GM12873 (cell line): Measurements from ENCODE around the gene RSPH9.

Experiments used
- TF ChIP-seq, protein P1 (sequence below): IDR thresholded peaks from 2 replicates; pipeline ENCODE4 v1.5.1; 2012; ENCODE audit warnings: low read depth, mild to moderate bottlenecking, moderate library complexity, low read length, control low read depth; ENCODE audit not compliant: insufficient read depth; ENCODE audit errors: missing control alignments

Gene RSPH9, protein sequence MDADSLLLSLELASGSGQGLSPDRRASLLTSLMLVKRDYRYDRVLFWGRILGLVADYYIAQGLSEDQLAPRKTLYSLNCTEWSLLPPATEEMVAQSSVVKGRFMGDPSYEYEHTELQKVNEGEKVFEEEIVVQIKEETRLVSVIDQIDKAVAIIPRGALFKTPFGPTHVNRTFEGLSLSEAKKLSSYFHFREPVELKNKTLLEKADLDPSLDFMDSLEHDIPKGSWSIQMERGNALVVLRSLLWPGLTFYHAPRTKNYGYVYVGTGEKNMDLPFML

GRCh38 chr6:43644940-43645612 is at the start of gene RSPH9:
Gene RSPH9 (plus strand): TSS chr6:43645036. CDS start chr6:43645099, 63 bp downstream.
- TF ChIP-seq, protein P1, sequence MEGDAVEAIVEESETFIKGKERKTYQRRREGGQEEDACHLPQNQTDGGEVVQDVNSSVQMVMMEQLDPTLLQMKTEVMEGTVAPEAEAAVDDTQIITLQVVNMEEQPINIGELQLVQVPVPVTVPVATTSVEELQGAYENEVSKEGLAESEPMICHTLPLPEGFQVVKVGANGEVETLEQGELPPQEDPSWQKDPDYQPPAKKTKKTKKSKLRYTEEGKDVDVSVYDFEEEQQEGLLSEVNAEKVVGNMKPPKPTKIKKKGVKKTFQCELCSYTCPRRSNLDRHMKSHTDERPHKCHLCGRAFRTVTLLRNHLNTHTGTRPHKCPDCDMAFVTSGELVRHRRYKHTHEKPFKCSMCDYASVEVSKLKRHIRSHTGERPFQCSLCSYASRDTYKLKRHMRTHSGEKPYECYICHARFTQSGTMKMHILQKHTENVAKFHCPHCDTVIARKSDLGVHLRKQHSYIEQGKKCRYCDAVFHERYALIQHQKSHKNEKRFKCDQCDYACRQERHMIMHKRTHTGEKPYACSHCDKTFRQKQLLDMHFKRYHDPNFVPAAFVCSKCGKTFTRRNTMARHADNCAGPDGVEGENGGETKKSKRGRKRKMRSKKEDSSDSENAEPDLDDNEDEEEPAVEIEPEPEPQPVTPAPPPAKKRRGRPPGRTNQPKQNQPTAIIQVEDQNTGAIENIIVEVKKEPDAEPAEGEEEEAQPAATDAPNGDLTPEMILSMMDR, result no peak

DNA sequence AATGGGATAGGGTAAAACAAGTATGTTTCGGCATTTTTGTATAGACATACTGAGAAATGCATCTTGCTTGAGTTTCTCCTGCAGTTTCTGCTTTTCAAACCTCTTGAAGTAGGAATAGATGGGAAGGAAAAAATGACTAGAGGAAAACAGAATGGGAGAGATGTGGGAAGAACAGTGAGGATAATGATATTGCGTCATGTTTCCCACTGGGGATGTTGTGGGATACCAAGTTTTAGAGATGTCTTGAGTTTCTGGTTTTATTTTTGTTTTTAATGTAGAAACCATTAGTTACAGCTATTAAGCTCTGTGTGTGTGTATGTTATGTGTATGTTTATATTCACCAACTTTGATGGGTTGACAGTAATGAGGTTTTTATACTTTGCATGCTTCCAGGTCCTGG is 44.2 kb upstream of the RSPH9 start:
- TF ChIP-seq, protein P1, result no peak

DNA sequence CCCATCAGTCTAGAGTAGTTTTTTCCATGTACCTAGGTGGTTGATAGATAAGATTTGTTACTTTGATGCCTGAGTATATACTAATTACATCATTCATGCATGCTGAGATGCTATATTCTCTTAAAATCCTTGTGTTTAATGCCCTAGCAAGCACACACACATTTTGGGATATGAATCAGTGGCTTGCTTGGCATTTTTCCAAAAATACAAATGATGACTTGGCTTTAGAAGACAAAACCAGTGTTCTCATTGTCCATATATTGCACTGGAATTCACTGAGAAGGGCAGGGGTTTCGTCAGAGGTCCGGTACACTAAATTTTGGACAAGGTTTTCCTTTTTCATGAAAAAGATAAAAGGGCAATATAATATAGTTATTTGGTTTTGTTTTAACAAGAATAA is 40.7 kb upstream of the RSPH9 start:
- TF ChIP-seq, protein P1, result no peak

DNA sequence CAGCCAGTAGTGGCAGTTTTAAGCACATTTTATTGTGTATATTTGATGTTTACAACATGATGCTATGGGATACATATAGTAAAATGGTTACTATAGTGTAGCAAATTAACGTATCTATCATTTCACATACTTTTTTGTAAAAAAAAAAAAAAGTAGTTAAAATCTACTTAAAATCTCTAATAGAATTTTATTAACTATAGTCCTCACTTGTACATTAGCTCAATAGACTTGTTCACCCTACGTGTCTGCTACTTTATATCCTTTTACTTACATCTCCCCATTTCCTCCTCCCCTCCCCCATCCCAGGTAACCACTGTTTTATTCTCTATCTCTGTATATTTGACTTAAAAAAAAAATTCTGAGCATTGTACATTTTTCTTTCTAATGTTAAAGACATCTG is 38.8 kb upstream of the RSPH9 start:
- TF ChIP-seq, protein P1, result no peak

DNA sequence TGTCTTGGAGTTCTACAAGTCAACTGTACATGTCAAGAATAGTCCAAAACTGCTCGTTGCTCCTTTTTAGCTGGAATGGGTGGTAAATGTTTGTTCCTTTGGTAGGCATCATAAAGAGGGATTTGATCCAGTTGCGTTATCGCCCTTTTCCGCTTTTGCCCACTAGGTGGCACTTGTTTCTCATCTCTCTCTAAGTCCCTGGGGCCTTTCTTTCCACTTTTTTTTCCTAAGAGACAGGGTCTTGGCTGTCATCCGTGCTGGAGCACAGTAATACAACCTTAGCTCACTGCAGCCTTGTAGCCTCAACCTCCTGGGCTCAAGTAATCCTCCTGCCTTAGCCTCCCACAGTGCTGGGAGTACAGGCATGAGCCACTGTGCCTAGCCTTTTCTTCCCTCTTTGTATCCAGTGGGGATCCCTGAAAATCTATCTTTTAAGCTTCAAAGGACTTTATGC is 36.5 kb upstream of the RSPH9 start:
- TF ChIP-seq, protein P1, result peak; percentile 93

DNA sequence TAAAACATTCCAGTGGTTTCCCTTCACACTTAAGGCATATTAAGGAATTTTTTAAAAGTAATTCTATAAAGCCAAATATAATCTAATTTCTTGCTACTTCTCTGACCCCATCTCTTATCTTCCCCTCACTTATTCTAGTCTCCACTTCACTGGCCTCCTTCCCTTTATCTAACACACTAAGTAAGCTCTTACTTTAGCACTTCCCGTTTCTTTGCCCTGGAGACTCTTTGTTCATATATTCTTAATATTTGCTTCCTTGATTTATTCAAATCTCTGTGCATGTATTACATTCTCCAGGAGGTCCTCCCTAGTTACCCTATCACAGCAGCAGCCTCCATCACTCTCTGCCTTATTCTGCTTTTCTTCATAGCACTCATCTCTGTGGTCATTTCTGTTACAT is 36.0 kb upstream of the RSPH9 start:
- TF ChIP-seq, protein P1, result no peak

DNA sequence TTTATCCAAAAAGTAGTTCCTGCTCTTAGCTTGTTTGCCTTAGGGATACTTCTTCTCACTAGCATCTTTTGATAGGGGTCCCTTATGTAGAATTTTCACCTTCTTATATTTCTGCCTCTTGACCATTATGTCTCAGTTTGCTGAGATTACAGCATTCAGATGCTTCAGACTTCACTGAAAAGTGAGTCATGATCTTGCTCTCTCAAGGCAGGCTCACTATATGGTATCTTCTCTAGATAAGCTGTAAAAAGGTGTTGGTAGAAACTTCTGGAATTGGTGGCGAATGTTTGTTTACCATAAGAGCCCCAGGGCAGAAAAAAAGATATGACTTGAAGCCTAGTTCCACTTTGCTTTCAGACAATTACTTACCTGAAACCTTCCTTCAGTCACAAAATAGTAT is 35.4 kb upstream of the RSPH9 start:
- TF ChIP-seq, protein P1, result no peak
